Midbrain (tissue), 1 donor: Measurements from ENCODE around the gene MYH11.
"Not testable (repeated sequence)": the region's sequence is repeated elsewhere in the genome, so short reads cannot be mapped to it uniquely, and the experiment has no call there.

Source experiments
- DNase-seq: peaks from one replicate; lab custom pipeline; 2025; lab: John Stamatoyannopoulos, UW

Gene MYH11

DNA sequence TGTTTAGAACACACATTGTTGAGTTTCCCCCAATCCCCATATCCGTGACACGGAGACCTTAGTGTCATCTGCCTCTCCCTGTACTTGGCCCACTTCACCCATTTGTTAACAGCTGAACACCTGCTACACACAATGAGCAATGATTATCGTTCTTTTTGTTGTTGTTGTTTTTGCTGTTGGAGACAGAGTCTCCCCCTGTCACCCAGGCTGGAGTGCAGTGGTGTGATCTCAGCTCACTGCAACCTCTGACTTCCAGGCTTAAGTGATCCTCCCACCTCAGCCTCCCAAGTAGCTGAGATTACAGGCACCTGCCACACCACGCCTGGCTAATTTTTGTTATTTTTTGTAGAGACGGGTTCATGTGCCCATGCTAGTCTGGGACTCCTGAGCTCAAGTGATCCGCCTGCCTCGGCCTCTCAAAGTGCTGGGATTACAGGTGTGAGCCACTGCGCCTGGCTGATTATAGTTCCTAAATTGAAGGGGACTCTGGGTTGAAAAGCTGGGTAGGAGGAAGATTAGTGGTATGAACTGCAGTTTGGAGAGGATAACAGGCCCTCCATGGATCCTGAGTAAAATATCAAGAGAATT lies 185.2 kb downstream of the MYH11 start:
- DNase-seq, result no peak

DNA sequence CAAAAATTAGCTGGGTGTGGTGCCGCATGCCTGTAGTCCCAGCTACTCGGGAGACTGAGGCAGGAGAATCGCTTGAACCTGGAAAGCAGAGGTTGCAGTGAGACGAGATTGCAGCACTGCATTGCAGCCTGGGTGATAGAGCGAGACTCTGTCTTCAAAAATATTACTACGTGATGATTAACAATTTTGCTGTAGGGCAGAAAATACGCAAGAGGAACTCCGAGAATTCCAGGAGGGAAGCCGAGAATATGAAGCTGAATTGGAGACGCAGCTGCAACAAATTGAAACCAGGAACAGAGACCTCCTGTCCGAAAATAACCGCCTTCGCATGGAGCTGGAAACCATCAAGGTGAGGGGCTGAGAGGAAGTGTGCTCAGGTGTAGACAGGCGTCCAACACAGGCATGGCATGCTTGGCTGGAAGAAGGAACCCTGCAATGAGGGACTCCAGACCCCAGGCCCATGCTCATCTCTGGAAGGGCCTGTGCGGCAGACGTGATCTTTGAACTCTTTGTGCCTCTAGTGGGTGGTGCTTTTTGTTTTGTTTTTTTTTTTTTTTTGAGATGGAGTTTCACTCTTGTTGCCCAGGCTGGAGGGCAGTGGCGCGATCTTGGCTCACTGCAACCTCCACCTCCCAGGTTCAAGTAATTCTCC lies 189.6 kb downstream of the MYH11 start:
- DNase-seq, result no peak

- DNase-seq, result no peak
Measured at GRCh38 chr16:15665107-15665506, 191.7 kb downstream of the MYH11 start.

DNA sequence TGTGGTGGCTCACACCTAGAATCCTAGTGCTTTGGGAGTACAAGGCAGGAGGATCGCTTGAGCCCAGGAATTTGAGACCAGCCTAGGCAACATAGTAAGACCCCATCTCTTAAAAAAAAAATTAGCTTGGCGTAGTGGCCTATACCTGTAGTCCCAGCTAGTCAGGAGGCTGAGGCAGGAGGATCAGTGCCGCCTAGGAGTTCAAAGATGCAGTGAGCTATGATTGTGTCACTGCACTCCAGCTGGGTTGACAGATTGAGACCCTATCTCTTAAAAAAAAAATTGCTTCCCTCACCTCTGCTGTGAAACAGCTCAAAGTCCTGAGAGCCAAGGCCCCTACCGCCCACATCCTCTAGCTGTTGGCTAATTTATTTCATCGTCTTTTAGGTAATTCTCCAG lies 196.6 kb downstream of the MYH11 start:
- DNase-seq, result no peak

DNA sequence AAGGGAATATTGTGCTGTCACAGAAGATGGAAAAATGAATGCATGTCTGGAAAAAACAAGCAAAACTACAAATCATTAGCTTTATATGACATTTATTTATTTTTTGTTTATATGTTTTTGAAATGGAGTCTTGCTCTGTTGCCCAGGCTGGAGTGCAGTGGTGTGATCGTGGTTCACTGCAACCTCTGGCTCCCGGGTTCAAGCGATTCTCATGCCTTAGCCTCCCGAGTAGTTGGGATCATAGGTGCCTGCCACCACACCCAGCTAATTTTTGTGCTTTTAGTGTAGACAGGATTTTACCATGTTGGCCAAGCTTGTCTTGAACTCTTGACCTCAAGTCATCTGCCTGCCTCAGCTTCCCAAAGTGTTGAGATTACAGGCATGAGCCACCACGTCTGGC lies 198.3 kb downstream of the MYH11 start:
- no peak for DNase-seq

- DNase-seq, result no peak
Measured at GRCh38 chr16:15658149-15658548, 198.7 kb downstream of the MYH11 start.

GRCh38 chr16:15655561-15655960 lies 201.3 kb downstream of the MYH11 start:
- DNase-seq, result not testable (repeated sequence)

GRCh38 chr16:15654591-15654990 lies 202.2 kb downstream of the MYH11 start:
- DNase-seq, result no peak

- DNase-seq, result no peak
Measured at GRCh38 chr16:15653227-15653626, 203.6 kb downstream of the MYH11 start.
